Spleen (tissue), 11 donors: Measurements from ENCODE around the gene MYO1B. TPM values are rescaled to one million over a fixed set of nuclear protein-coding genes. Genes with fewer than 3 reads are reported as not detected.

ENCODE experiments used
- DNase-seq: peaks from one replicate; pipeline ENCODE4 v3.0.0-alpha.2; 2020
- H3K27ac ChIP-seq, 8 donors: fragments of 200-600 bp; sonication (generic) in 7 of 8; 1 replicate in 4 of 8; 2 replicates in 4 of 8; pipeline versions ENCODE4 v1.5.0 to v1.8.0; 2016 to 2021; ENCODE audit warnings: inconsistent platforms in 4 of 8, mild to moderate bottlenecking in 4 of 8, moderate library complexity in 1 of 8
- H3K27me3 ChIP-seq, 7 donors: fragments of 200-600 bp; sonication (generic) in 6 of 7; replicated peaks in 1 of 7; 1 replicate in 4 of 7; 2 replicates in 3 of 7; pipeline versions ENCODE4 v1.5.0 to v1.8.0; 2016 to 2021; ENCODE audit warnings: inconsistent platforms in 3 of 7, mild to moderate bottlenecking in 1 of 7
- H3K36me3 ChIP-seq, 6 donors: fragments of 200-600 bp; sonication (generic) in 5 of 6; 1 replicate in 4 of 6; 2 replicates in 2 of 6; pipeline versions ENCODE4 v1.5.0 to v1.8.0; 2016 to 2021; ENCODE audit warnings: inconsistent platforms in 2 of 6
- H3K4me1 ChIP-seq, 6 donors: fragments of 200-600 bp; sonication (generic) in 5 of 6; 1 replicate in 3 of 6; 2 replicates in 3 of 6; pipeline versions ENCODE4 v1.5.0 to v1.8.0; 2016 to 2021; ENCODE audit warnings: inconsistent platforms in 3 of 6
- H3K4me3 ChIP-seq, 8 donors: fragments of 200-600 bp; sonication (generic) in 7 of 8; 1 replicate in 4 of 8; 2 replicates in 4 of 8; pipeline versions ENCODE4 v1.5.0 to v1.8.0; 2016 to 2021; ENCODE audit warnings: inconsistent platforms in 4 of 8, mild to moderate bottlenecking in 4 of 8, moderate library complexity in 2 of 8
- H3K9me3 ChIP-seq, 8 donors: fragments of 200-600 bp; sonication (generic) in 7 of 8; 1 replicate in 4 of 8; 2 replicates in 4 of 8; pipeline versions ENCODE4 v1.5.0 to v1.8.0; 2016 to 2021; ENCODE audit warnings: inconsistent platforms in 4 of 8
- CTCF ChIP-seq, 11 experiments: fragments of 200-600 bp in 7 of 11; fragments of 450-650 bp in 4 of 11; sonication (generic) in 4 of 11; IDR thresholded peaks in 8 of 11; conservative IDR thresholded peaks in 3 of 11; 1 replicate in 7 of 11; 2 replicates in 4 of 11; pipeline versions ENCODE4 v1.4.0 to v1.8.0; 2016 to 2021; ENCODE audit warnings: antibody characterized with exemption in 11 of 11, inconsistent platforms in 4 of 11, mild to moderate bottlenecking in 1 of 11
- POLR2A ChIP-seq, 3 donors: fragments of 450-650 bp; IDR thresholded peaks; one replicate each; pipeline ENCODE4 v1.5.1; 2017; ENCODE audit warnings: antibody characterized with exemption in 3 of 3, mild to moderate bottlenecking in 1 of 3
- POLR2AphosphoS5 ChIP-seq, 3 donors: sonication (generic); formaldehyde crosslinking; IDR thresholded peaks; one replicate each; pipeline ENCODE4 v1.5.1; 2017; ENCODE audit warnings: antibody characterized with exemption in 3 of 3
- WGBS, 5 donors: extraction: QIAGEN DNeasy Blood & Tissue Kit in 3 of 5; methylation state at CpG; one replicate each; pipeline versions ENCODE4 v1.1.5 to v1.1.7; 2013 to 2018; 5-methylcytosine and 5-hydroxymethylcytosine counted together
- intact Hi-C: fragments of 100-400 bp; cut with DNase I; formaldehyde crosslinking; loops from one replicate; pipeline ENCODE4 v1.15.0; 2023; ENCODE audit warnings: low total_unique reads
- polyA plus RNA-seq, 3 donors: library from polyadenylated mRNA; stranded (reverse); fragments of 200-250 nt; gene quantifications; one replicate each; pipeline ENCODE4 v1.2.1, GENCODE V29; 2013
- total RNA-seq, 7 donors: library from RNA; depleted of rRNA in 3 of 7; stranded (reverse); fragments of >200 nt in 3 of 7; fragmentation: NEBNext Ultra II Directional in 4 of 7; extraction: Animal tissue kit (Norgen Biotek cat#: 25700) in 4 of 7; gene quantifications; one replicate each; pipeline versions ENCODE4 v1.1.0 to v1.2.1, GENCODE V29; 2016 to 2021
- donor health status: healthy with polysubstance abuse.
- donor health status: DM: no; HTN: no; CAD: no; lungs with moderate emphysema.
- donor health status: DM: no; HTN: no; CAD: no.
- donor health status: Bipolar disorder and iron deficiency.
- donor health status: healthy.
- donor health status: DM: no; HTN: no; CAD: no.
- donor health status: DM: yes; HTN: yes; CAD: no.

MYO1B gene
- total and polyA plus RNA-seq, 10 donors = 5.3 to 25.8 (median 19.0) TPM

GRCh38 chr2:191263050-191263449 is 17.8 kb downstream of the MYO1B start:
- Histone ChIP-seq H3K27me3 (no peaks in the 10 kb centered on the region), H3K36me3 (no peaks in the 10 kb centered on the region), H3K27ac (no peak overlapping the region), H3K4me3 (no peak overlapping the region), H3K9me3 (no peaks in the 10 kb centered on the region), H3K4me1 (peaks cover 0 to 6% (median 0%) of the 10 kb centered on the region in 6 donors)
- intact Hi-C loops = no loop called here
- 52 to 65% (median 61%) methylated on average over 2 of the region's 2 CpGs for WGBS, 5 donors
- TF ChIP-seq POLR2A (IDR thresholded peaks at IDR 0.05) = no peak
- no peak for TF ChIP-seq CTCF (IDR thresholded peaks at IDR 0.05 in 8 of 11, conservative IDR thresholded peaks at IDR 0.05 in 3 of 11)
- no peak for TF ChIP-seq POLR2AphosphoS5 (IDR thresholded peaks at IDR 0.05)
- no peak for DNase-seq

GRCh38 chr2:191264647-191265081 is 19.5 kb downstream of the MYO1B start:
- no peaks in the 10 kb centered on the region for H3K36me3 ChIP-seq
- no peak for DNase-seq
- H3K9me3 ChIP-seq = no peaks in the 10 kb centered on the region
- H3K4me3 ChIP-seq = no peak overlapping the region
- no peaks in the 10 kb centered on the region for H3K27me3 ChIP-seq
- no peak overlapping the region for H3K27ac ChIP-seq
- WGBS, 5 donors = 67 to 90% (median 77%) methylated on average over 3 of the region's 3 CpGs
- intact Hi-C loops = no loop called here
- H3K4me1 ChIP-seq = peaks cover 0 to 6% (median 0%) of the 10 kb centered on the region in 6 donors
- TF ChIP-seq POLR2AphosphoS5 (IDR thresholded peaks at IDR 0.05) (no peak), POLR2A (IDR thresholded peaks at IDR 0.05) (no peak), CTCF (IDR thresholded peaks at IDR 0.05 in 8 of 11, conservative IDR thresholded peaks at IDR 0.05 in 3 of 11) (no peak)

GRCh38 chr2:191265311-191266170 is 20.3 kb downstream of the MYO1B start:
- no peak overlapping the region for H3K4me3 ChIP-seq
- DNase-seq = no peak
- H3K4me1 ChIP-seq = peaks cover 0 to 6% (median 0%) of the 10 kb centered on the region in 6 donors
- H3K27me3 ChIP-seq = no peaks in the 10 kb centered on the region
- no peak overlapping the region for H3K27ac ChIP-seq
- TF ChIP-seq POLR2AphosphoS5 (IDR thresholded peaks at IDR 0.05) (no peak), CTCF (IDR thresholded peaks at IDR 0.05 in 8 of 11, conservative IDR thresholded peaks at IDR 0.05 in 3 of 11) (no peak), POLR2A (IDR thresholded peaks at IDR 0.05) (no peak)
- WGBS, 5 donors = 82 to 86% (median 85%) methylated on average over 15 of the region's 15 CpGs
- H3K9me3 ChIP-seq = no peaks in the 10 kb centered on the region
- intact Hi-C loops = no loop called here
- no peaks in the 10 kb centered on the region for H3K36me3 ChIP-seq

GRCh38 chr2:191266201-191266600 is 21.0 kb downstream of the MYO1B start:
- TF ChIP-seq CTCF (IDR thresholded peaks at IDR 0.05 in 8 of 11, conservative IDR thresholded peaks at IDR 0.05 in 3 of 11) (no peak), POLR2A (IDR thresholded peaks at IDR 0.05) (no peak), POLR2AphosphoS5 (IDR thresholded peaks at IDR 0.05) (no peak)
- no peaks in the 10 kb centered on the region for H3K36me3 ChIP-seq
- intact Hi-C loops = no loop called here
- H3K27ac ChIP-seq = no peak overlapping the region
- H3K9me3 ChIP-seq = no peaks in the 10 kb centered on the region
- WGBS, 5 donors = 88 to 100% (median 96%) methylated on average over 2 of the region's 2 CpGs
- H3K4me1 ChIP-seq = peaks cover 0 to 10% (median 0%) of the 10 kb centered on the region in 6 donors
- DNase-seq = no peak
- H3K27me3 ChIP-seq = no peaks in the 10 kb centered on the region
- no peak overlapping the region for H3K4me3 ChIP-seq
